CD4-positive, alpha-beta memory T cell (primary cell): Measurements from ENCODE around the gene INPP1. TPM values are rescaled to one million over a fixed set of nuclear protein-coding genes. Genes with fewer than 3 reads are reported as not detected.

Experiments
- CTCF ChIA-PET: fragments of 350-600 bp; sonication (Branson Sonifier 250); formaldehyde crosslinking; loops from one replicate; lab custom pipeline; 2021; ENCODE audit warnings: inconsistent platforms; ENCODE audit not compliant: partially characterized antibody; lab: Charles Lee
- POLR2A ChIA-PET: fragments of 350-600 bp; sonication (Branson Sonifier 250); formaldehyde crosslinking; loops from one replicate; lab custom pipeline; 2021; ENCODE audit not compliant: partially characterized antibody; lab: Charles Lee
- DNase-seq, 5 donors: peaks; one replicate each; pipeline versions ENCODE4 v3.0.0 to v3.0.0-alpha.2; 2020 to 2022; ENCODE audit warnings: mixed read lengths in 1 of 5
- H3K27ac ChIP-seq: one replicate; pipeline ENCODE4 v1.7.0; 2013; ENCODE audit warnings: low read depth, low read length
- H3K27me3 ChIP-seq: 2 replicates; pipeline ENCODE4 v1.7.0; 2013; ENCODE audit warnings: mild to moderate bottlenecking, low read length, moderate library complexity; ENCODE audit not compliant: insufficient read depth
- H3K36me3 ChIP-seq: 2 replicates; pipeline ENCODE4 v1.7.0; 2013; ENCODE audit warnings: mild to moderate bottlenecking, low read length, moderate library complexity; ENCODE audit not compliant: insufficient read depth
- H3K4me1 ChIP-seq: 2 replicates; pipeline ENCODE4 v1.7.0; 2013; ENCODE audit warnings: mild to moderate bottlenecking, low read length, moderate library complexity; ENCODE audit not compliant: insufficient read depth
- H3K4me3 ChIP-seq, 2 donors: one replicate each; pipeline ENCODE4 v1.7.0; 2013; ENCODE audit warnings: low read length in 2 of 2, mild to moderate bottlenecking in 1 of 2
- H3K9me3 ChIP-seq, 2 donors: one replicate each; pipeline ENCODE4 v1.7.0; 2013; ENCODE audit warnings: low read length in 2 of 2, control low read depth in 1 of 2; ENCODE audit not compliant: control insufficient read depth in 1 of 2
- H3K27ac Mint-ChIP-seq, 7 donors: one replicate each; pipeline ENCODE4 v1.8.0; 2020 to 2021; ENCODE audit warnings: mixed read lengths in 7 of 7, mild to moderate bottlenecking in 6 of 7, inconsistent platforms in 3 of 7, moderate library complexity in 3 of 7
- H3K27me3 Mint-ChIP-seq, 2 donors: one replicate each; pipeline ENCODE4 v1.8.0; 2020 to 2021; ENCODE audit warnings: mixed read lengths in 2 of 2
- H3K36me3 Mint-ChIP-seq, 2 donors: one replicate each; pipeline ENCODE4 v1.8.0; 2020 to 2021; ENCODE audit warnings: mixed read lengths in 2 of 2, inconsistent platforms in 1 of 2, mild to moderate bottlenecking in 1 of 2
- H3K4me1 Mint-ChIP-seq, 4 donors: one replicate each; pipeline ENCODE4 v1.8.0; 2020 to 2021; ENCODE audit warnings: mixed read lengths in 4 of 4, mild to moderate bottlenecking in 1 of 4
- H3K4me3 Mint-ChIP-seq, 8 donors: one replicate each; pipeline ENCODE4 v1.8.0; 2020 to 2021; ENCODE audit warnings: mixed read lengths in 8 of 8, mild to moderate bottlenecking in 7 of 8, moderate library complexity in 6 of 8, inconsistent platforms in 3 of 8
- H3K9me3 Mint-ChIP-seq, 8 donors: one replicate each; pipeline ENCODE4 v1.8.0; 2020 to 2021; ENCODE audit warnings: mixed read lengths in 8 of 8, mild to moderate bottlenecking in 5 of 8, inconsistent platforms in 3 of 8, moderate library complexity in 1 of 8
- intact Hi-C: fragments of 100-400 bp; cut with micrococcal nuclease; formaldehyde crosslinking; loops from one replicate; pipeline ENCODE4 v1.15.1; 2023
- polyA plus RNA-seq, 2 donors: library from polyadenylated mRNA; unstranded; fragments of 300-500 nt; fragmentation: Illumina TruSeq; gene quantifications; one replicate each; pipeline ENCODE4 v1.2.3, GENCODE V29; 2021
- total RNA-seq, 2 experiments: library from RNA; stranded (reverse); gene quantifications; one replicate each; pipeline ENCODE4 v1.2.3, GENCODE V29; 2021

Gene INPP1
- total and polyA plus RNA-seq, 4 experiments from 2014 or later = 3.1 to 3.7 (median 3.3) TPM

- no peak overlapping the region for H3K27ac Mint-ChIP-seq
- no peaks in the 10 kb centered on the region for H3K9me3 ChIP-seq
- H3K4me1 Mint-ChIP-seq = peaks cover 25 to 37% (median 28%) of the 10 kb centered on the region in 4 donors
- no peaks in the 10 kb centered on the region for H3K27me3 Mint-ChIP-seq
- peaks cover 41% of the 10 kb centered on the region for H3K4me1 ChIP-seq
- peak in 3 of 5 donors; percentile 87 to 89 (median 89) for DNase-seq
- H3K27ac ChIP-seq = peak overlapping the region; percentile 96
- no peaks in the 10 kb centered on the region for H3K36me3 ChIP-seq
- H3K4me3 Mint-ChIP-seq = peak overlapping the region in 4 of 8 donors; percentile 89 to 95 (median 91)
- H3K36me3 Mint-ChIP-seq = peaks cover 0 to 10% of the 10 kb centered on the region in 2 donors
- no peaks in the 10 kb centered on the region for H3K27me3 ChIP-seq
- intact Hi-C loops = loop anchor here (1.0 to 10.0 kb wide), 4 partner anchors 87 to 1270 kb away; partner anchors contain the start of genes NABP1 and STAT1
- POLR2A ChIA-PET = interaction anchor here (0.7 to 3.2 kb wide), 27 partner anchors 10 to 1270 kb away, joined by 3 to 55 read pairs (median 4); partner anchors contain the start of genes GLS, HIBCH, NAB1 and NABP1
- H3K4me3 ChIP-seq = peak overlapping the region; percentile 43 to 77
- peaks cover 0 to 2% (median 0%) of the 10 kb centered on the region in 8 donors for H3K9me3 Mint-ChIP-seq
- CTCF ChIA-PET = interaction anchor here (0.5 to 1.9 kb wide), 7 partner anchors 11 to 273 kb away, joined by 3 to 6 read pairs (median 4); no protein-coding TSS in a partner anchor
Measured at GRCh38 chr2:190407246-190407661, 63.9 kb downstream of the INPP1 start.

GRCh38 chr2:190407662-190408537 is 64.5 kb downstream of the INPP1 start, which contains the start of gene MFSD6:
Gene MFSD6 (plus strand): TSS chr2:190408355. CDS start chr2:190436030, 27,675 bp downstream.
- Histone ChIP-seq H3K27ac (peak within 1 kb of the TSS; percentile 96), H3K36me3 (no peaks in the 10 kb centered on the region), H3K4me1 (peaks cover 46% of the 10 kb centered on the region), H3K9me3 (no peaks in the 10 kb centered on the region), H3K4me3 (peak within 1 kb of the TSS; percentile 67 to 78), H3K27me3 (no peaks in the 10 kb centered on the region)
- peaks cover 0 to 10% of the 10 kb centered on the region in 2 donors for H3K36me3 Mint-ChIP-seq
- peaks cover 0 to 2% (median 0%) of the 10 kb centered on the region in 8 donors for H3K9me3 Mint-ChIP-seq
- ChIA-PET POLR2A (interaction anchor here (0.5 to 3.2 kb wide), 33 partner anchors 10 to 1270 kb away, joined by 3 to 55 read pairs (median 4); partner anchors contain the start of genes GLS, HIBCH, NAB1 and NABP1), CTCF (interaction anchor here (1.0 to 1.9 kb wide), 6 partner anchors 12 to 272 kb away, joined by 3 to 6 read pairs (median 4); no protein-coding TSS in a partner anchor)
- peaks cover 29 to 44% (median 33%) of the 10 kb centered on the region in 4 donors for H3K4me1 Mint-ChIP-seq
- H3K27ac Mint-ChIP-seq = peak within 1 kb of the TSS; percentile 96 to 99 (median 98)
- DNase-seq = peak in 3 of 5 donors; percentile 81 to 84 (median 82)
- peak within 1 kb of the TSS; percentile 89 to 95 (median 94) for H3K4me3 Mint-ChIP-seq
- H3K27me3 Mint-ChIP-seq = no peaks in the 10 kb centered on the region
- intact Hi-C loops = loop anchor here (1.0 to 10.0 kb wide), 7 partner anchors 88 to 1269 kb away; partner anchors contain the start of genes GLS, NAB1, NABP1 and NEMP2

- peak overlapping the region; percentile 67 to 78 for H3K4me3 ChIP-seq
- Mint-ChIP-seq H3K4me1 (peaks cover 37 to 52% (median 41%) of the 10 kb centered on the region in 4 donors), H3K27me3 (no peaks in the 10 kb centered on the region), H3K27ac (peak overlapping the region; percentile 96 to 99 (median 98)), H3K36me3 (peaks cover 0 to 10% of the 10 kb centered on the region in 2 donors), H3K4me3 (peak overlapping the region; percentile 89 to 95 (median 92)), H3K9me3 (peaks cover 0 to under 1% (median 0%) of the 10 kb centered on the region in 8 donors)
- POLR2A ChIA-PET = interaction anchor here (0.6 to 3.2 kb wide), 13 partner anchors 9 to 646 kb away, joined by 3 to 55 read pairs (median 5); partner anchors contain the start of genes NAB1, NEMP2 and OSGEPL1
- DNase-seq = peak; percentile 78 to 86 (median 84)
- no peaks in the 10 kb centered on the region for H3K9me3 ChIP-seq
- no peaks in the 10 kb centered on the region for H3K36me3 ChIP-seq
- no peaks in the 10 kb centered on the region for H3K27me3 ChIP-seq
- H3K27ac ChIP-seq = peak overlapping the region; percentile 96
- CTCF ChIA-PET = interaction anchor here (1.9 kb wide), 1 partner anchor 242 kb away, joined by 4 read pairs; no protein-coding TSS in a partner anchor
- intact Hi-C loops = loop anchor here (1.0 to 10.0 kb wide), 6 partner anchors 109 to 1269 kb away; partner anchors contain the start of genes GLS, NAB1, NABP1 and NEMP2
- H3K4me1 ChIP-seq = peaks cover 54% of the 10 kb centered on the region
Measured at GRCh38 chr2:190408538-190409271, 65.3 kb downstream of the INPP1 start.

- DNase-seq = no peak
- Mint-ChIP-seq H3K4me1 (peaks cover 41 to 59% (median 47%) of the 10 kb centered on the region in 4 donors), H3K9me3 (no peaks in the 10 kb centered on the region), H3K36me3 (peaks cover 0 to 10% of the 10 kb centered on the region in 2 donors), H3K27me3 (no peaks in the 10 kb centered on the region), H3K4me3 (peak overlapping the region; percentile 89 to 95 (median 92)), H3K27ac (peak overlapping the region; percentile 96 to 99 (median 98))
- Histone ChIP-seq H3K4me1 (peaks cover 59% of the 10 kb centered on the region), H3K27ac (peak overlapping the region; percentile 96), H3K4me3 (peak overlapping the region; percentile 67 to 78), H3K27me3 (no peaks in the 10 kb centered on the region), H3K36me3 (no peaks in the 10 kb centered on the region), H3K9me3 (no peaks in the 10 kb centered on the region)
- intact Hi-C loops = loop anchor here (2.0 to 10.0 kb wide), 4 partner anchors 108 to 1268 kb away; partner anchors contain the start of genes GLS, NABP1 and STAT1
- CTCF ChIA-PET = interaction anchor here (1.2 to 1.5 kb wide), 3 partner anchors 36 to 271 kb away, joined by 3 to 6 read pairs (median 3); no protein-coding TSS in a partner anchor
- POLR2A ChIA-PET = interaction anchor here (0.6 to 3.2 kb wide), 6 partner anchors 8 to 751 kb away, joined by 3 to 21 read pairs (median 4); partner anchors contain the start of gene NEMP2
Measured at GRCh38 chr2:190409616-190410015, 66.2 kb downstream of the INPP1 start.

- Mint-ChIP-seq H3K4me3 (peak overlapping the region; percentile 89 to 95 (median 92)), H3K4me1 (peaks cover 43 to 62% (median 48%) of the 10 kb centered on the region in 4 donors), H3K27ac (peak overlapping the region; percentile 96 to 99 (median 98)), H3K9me3 (no peaks in the 10 kb centered on the region), H3K36me3 (peaks cover 0 to 10% of the 10 kb centered on the region in 2 donors), H3K27me3 (no peaks in the 10 kb centered on the region)
- Histone ChIP-seq H3K4me3 (no peak overlapping the region), H3K27ac (peak overlapping the region; percentile 96), H3K4me1 (peaks cover 60% of the 10 kb centered on the region), H3K9me3 (no peaks in the 10 kb centered on the region), H3K27me3 (no peaks in the 10 kb centered on the region), H3K36me3 (no peaks in the 10 kb centered on the region)
- no peak for DNase-seq
- POLR2A ChIA-PET = interaction anchor here (0.6 to 1.9 kb wide), 5 partner anchors 18 to 752 kb away, joined by 3 to 10 read pairs (median 4); partner anchors contain the start of gene NEMP2
- intact Hi-C loops = no loop called here
- CTCF ChIA-PET = interaction anchor here (0.8 to 1.5 kb wide), 5 partner anchors 27 to 270 kb away, joined by 3 to 6 read pairs (median 3); no protein-coding TSS in a partner anchor
Measured at GRCh38 chr2:190410166-190410565, 66.8 kb downstream of the INPP1 start.

GRCh38 chr2:190412966-190413365 is 69.6 kb downstream of the INPP1 start:
- no peak for DNase-seq
- H3K27ac Mint-ChIP-seq = peak overlapping the region in 6 of 7 donors; percentile 14 to 84 (median 48)
- H3K9me3 ChIP-seq = no peaks in the 10 kb centered on the region
- intact Hi-C loops = no loop called here
- no peak overlapping the region for H3K27ac ChIP-seq
- no peaks in the 10 kb centered on the region for H3K27me3 ChIP-seq
- CTCF ChIA-PET = no interaction called here
- peaks cover 8 to 9% of the 10 kb centered on the region in 2 donors for H3K36me3 Mint-ChIP-seq
- POLR2A ChIA-PET = interaction anchor here (1.6 kb wide), 1 partner anchor 121 kb away, joined by 5 read pairs; the partner anchor contains the start of gene NEMP2
- H3K27me3 Mint-ChIP-seq = no peaks in the 10 kb centered on the region
- no peak overlapping the region for H3K4me3 ChIP-seq
- peak overlapping the region in 3 of 8 donors; percentile 5 to 50 (median 44) for H3K4me3 Mint-ChIP-seq
- H3K9me3 Mint-ChIP-seq = no peaks in the 10 kb centered on the region
- H3K36me3 ChIP-seq = no peaks in the 10 kb centered on the region
- H3K4me1 ChIP-seq = peaks cover 74% of the 10 kb centered on the region
- H3K4me1 Mint-ChIP-seq = peaks cover 49 to 81% (median 64%) of the 10 kb centered on the region in 4 donors
